Measurements from ENCODE around the gene ULK1.

- no peak for TF ChIP-seq EZH2phosphoT487 (IDR thresholded peaks at IDR 0.05; ENCODE audit: insufficient read depth, low read depth)
- TF ChIP-seq EZH2 (IDR thresholded peaks at IDR 0.05; ENCODE audit: insufficient read depth, poor library complexity, severe bottlenecking) = no peak
These were observed 43.7 kb downstream of the ULK1 start for GRCh38 chr12:131938082-131938481.

All from GM23248 (cell line).